Fibroblast of skin of left quadriceps (primary cell): ENCODE results near the gene KRT14.
"Not testable (repeated sequence)": the region's sequence is repeated elsewhere in the genome, so short reads cannot be mapped to it uniquely, and the experiment has no call there.

Experiments
- DNase-seq, 2 experiments: peaks; one replicate each; pipeline ENCODE4 v3.0.0-alpha.2; 2013; ENCODE audit warnings: low read depth in 2 of 2

KRT14 gene

GRCh38 chr17:41586863-41587495 is at the start of gene KRT14:
Gene KRT14, minus strand, starts transcription at chr17:41586895. Its CDS starts 61 bp downstream, at chr17:41586834.
- no peak for DNase-seq

DNA sequence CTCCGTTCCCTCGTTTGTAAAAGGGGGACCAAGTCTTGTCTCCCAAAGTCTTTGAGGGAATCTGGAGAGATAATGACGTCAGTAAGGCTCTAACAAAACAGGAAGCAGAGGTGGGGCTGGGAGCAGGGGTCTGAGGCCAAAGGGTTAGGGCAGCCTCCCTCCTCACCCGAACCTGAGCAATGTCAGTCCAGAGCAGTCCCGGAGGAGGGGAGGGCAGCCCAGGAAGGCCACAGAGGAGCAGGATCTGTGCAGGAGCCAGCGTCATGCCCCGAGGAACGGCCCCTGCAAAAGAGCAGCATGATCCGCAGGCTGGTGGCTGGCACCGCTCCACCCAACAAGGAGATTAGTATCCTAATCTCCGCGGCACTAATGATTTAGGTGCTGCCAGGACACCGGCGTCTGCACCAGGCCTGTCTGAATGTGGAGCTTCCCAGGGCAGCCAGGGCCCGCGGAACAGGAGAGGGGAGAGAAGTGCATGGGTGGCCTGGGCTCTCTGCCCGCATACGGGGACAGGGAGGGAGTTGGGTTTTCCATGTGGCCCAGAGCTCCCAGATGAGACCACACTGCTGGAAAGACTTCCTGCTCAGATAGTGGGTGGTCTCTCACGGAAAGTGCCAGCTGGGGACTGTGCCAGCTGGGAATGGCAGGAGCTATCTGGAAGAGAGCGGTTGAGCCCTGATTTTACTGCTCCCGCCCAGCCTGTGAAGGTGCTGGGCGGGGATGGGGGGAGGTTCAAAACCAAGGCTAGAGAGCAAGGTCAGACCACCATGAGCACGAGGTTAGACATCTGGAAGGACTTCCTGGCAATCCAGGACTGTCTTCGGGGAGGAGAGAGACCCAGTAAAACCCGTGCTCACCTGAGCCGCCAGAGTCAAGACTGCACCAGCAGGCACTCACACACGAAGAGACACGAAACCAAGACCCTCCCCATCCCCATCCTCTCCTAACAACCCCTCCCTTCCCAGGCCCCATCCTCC is 48.7 kb upstream of the KRT14 start:
- no peak for DNase-seq

DNA sequence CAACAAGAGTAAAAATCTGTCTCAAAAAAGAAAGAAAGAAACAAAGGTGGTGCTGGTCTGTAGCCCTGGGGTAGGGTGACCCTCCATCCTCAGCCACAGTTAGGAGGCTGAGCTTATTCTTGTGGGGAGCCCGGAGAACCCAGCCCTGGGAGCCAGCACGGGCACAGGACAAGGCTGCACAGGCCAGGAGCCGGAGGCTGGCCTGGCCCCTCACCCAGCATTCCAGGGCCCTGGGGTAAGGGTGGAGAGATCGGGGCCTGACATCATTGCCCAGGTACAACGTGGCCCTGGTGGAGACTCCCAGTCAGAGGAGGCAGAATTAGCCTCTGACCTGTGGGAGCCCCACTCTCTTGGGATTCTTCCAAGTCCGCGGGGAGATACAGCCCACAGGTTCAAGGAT is 47.9 kb upstream of the KRT14 start:
- no peak for DNase-seq

DNA sequence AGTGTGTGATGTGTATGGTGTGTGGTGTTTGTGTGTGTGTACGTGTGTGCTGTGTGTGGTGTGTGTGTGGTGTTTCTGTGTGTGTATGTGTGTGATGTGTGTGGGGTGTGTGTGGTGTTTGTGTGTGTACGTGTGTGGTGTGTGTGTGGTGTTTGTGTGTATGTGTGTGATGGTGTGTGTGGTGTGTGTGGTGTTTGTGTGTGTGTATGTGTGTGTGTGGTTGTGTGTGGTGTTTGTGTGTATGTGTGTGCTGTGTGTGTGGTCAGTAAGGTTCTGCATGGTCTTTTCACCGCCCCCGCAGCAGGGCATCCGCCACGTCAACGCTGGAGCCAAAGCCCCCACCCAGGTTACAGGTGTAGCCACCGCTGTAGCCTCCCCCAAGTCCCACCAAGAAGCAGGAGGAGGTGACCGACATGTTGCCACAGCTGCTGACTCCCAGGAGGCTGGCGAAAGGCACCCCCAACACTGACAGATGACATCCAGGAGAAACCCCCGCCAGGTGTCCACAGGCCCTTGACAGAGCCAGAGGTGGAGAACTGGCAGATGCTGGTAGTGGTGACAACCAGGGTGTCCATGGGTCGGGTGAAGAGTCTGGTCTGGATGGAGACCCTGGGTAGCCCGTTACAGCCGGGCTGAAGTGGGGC is 47.0 kb upstream of the KRT14 start:
- DNase-seq: no peak

- DNase-seq: no peak
Measured at GRCh38 chr17:41632482-41633105, 45.9 kb upstream of the KRT14 start.

DNA sequence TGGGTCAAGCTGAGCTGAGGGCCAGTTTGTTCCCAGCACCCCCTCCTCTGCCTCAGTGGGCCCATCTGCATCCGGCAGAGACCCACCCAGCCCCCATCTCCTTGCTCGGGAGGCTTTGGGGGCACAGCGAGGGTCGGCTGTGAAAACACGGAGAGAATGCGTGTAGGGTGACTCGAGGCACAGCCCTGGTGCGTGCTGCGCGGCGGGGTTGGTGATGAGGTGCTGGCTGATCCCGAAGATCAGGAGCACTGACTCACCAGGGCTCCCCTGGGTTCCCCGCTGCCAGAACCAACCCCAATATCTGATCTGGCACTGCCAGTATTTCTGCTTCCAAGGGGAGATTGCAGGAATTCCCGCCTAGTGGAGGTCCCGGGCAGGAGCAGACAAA is 45.2 kb upstream of the KRT14 start:
- DNase-seq: no peak

DNA sequence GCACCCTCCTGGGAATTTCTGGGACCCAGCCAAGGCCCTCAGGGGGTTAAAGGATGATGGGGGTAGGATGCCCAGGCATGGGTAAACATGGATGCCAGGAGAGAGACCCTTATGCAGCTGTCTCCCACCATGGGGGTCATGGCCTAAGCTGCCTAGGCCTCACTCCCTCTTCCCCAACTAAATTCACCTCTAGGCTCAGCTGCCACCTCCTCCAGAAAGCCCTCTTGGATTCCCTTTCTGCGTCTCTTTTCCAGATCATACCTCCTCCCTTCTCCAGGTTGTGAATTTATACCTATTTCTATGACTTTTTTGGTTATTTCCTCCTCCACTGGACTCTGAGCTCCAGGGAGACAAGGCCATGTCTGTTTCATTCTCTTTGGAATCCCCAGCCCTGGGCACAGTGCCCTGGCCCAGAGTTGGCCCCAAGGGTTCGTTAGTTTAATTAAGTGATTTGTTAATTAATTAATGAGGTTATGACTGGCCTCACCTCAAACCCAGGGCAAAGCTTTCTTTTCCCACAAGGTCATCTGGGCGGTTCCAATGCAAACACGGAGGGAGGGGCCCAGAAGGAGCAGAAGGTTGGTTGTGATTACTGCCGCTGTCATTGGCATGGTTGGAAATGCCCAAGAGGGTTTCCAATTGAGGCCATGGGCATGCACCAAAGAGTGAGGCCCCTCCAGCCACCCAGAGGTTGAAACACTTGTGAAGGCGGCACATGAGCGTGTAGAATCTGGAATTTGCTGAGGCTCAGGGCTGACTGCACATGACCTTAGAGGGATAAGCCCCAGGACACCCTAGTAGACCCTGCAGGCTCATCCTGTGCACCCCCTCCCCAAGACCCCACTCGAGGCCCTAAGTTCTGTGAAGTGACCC is 44.6 kb upstream of the KRT14 start:
- DNase-seq: no peak

DNA sequence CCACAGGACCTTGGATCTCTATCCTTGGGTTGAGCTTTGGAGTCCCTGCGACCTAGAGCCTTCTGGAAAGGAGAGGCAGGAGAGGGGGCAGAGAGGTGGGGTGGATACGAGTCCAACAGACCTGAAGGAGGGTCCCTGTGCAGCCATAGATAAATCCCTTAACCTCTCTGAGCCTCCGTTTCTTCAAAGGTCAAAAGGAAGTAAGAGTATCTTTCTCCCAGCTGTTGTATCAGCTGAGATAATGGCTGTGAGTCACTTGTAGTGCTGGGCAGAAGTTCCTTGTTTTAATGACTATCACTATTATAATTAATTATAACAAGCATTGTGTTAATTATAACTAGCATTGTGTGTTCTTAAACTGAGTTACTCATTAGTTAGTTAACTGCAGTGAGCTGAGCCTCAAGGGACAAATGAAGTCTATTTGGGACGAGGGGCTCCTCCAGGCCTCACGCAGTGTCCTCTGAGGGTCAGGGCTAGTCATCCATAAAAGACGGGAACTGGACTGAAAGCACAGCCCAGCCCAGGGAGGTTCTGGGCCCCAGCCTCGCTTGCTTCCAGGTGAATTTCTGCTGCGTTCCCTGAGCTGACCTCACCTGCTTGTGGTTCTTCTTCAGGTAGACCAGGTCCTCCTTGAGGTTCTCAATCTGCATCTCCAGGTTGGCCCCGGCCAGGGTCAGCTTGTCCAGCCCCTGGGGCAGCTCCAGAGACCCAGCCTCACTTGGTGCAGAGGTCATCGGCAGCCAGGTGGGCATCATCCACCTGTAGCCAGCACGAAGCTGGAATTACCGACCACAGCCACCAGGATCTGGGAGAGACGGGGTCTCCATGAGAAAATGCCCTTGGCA is 43.4 kb upstream of the KRT14 start:
- no peak for DNase-seq

DNA sequence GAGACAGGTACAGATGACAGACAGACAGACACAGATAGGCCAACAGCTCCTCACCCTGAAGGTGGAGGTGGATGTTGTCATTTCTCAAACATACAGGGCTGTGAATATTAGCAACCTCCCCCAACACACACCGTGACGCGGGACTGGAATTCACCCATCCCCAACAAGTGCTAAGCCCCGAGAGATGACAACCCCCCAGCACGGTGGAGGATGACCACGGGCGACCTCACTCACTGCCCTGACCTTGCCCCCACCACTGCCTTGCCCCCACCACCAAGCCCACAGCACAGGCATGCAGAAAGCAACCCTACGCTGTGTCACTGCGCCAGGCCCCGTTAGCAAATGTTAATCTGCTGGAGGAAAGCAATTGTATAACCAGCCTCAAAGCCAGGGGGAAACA is 42.6 kb upstream of the KRT14 start:
- DNase-seq: no peak

GRCh38 chr17:41628621-41629255 is 42.0 kb upstream of the KRT14 start:
- DNase-seq: not testable (repeated sequence)

- not testable (repeated sequence) for DNase-seq
Measured at GRCh38 chr17:41628073-41628370, 41.3 kb upstream of the KRT14 start.

GRCh38 chr17:41627316-41628072 is 40.8 kb upstream of the KRT14 start:
- no peak for DNase-seq

GRCh38 chr17:41626914-41627295 is 40.2 kb upstream of the KRT14 start:
- DNase-seq: not testable (repeated sequence)

- not testable (repeated sequence) for DNase-seq
Measured at GRCh38 chr17:41626028-41626913, 39.6 kb upstream of the KRT14 start.

- DNase-seq: no peak
Measured at GRCh38 chr17:41625602-41626001, 38.9 kb upstream of the KRT14 start.

GRCh38 chr17:41624208-41625101 is 37.8 kb upstream of the KRT14 start, which contains the start of gene KRT17:
Gene KRT17, minus strand, starts transcription at chr17:41624575. Its CDS starts 66 bp downstream, at chr17:41624509.
- DNase-seq: no peak
